ENCODE results near the gene MACROD2.

Gene MACROD2

DNA sequence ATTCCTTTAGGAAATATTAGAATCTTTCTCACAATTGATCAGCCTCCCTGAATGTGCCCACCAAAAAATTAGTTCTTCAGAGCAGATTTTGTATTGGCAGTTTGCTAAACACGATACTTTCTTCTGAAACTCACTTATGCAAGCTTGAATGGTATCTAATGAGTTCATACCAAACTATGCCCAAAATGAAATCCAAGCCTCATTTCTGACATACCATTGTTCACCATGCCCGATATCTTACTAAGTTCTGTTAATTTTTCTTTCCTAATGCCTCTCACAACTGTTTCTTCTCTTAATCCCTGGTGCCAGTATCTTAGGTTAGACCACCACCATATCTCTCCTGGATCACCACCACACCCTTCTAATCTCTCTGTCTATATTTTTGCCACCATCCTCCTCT is 1822.0 kb downstream of the MACROD2 start:
- no peak for DNase-seq

DNA sequence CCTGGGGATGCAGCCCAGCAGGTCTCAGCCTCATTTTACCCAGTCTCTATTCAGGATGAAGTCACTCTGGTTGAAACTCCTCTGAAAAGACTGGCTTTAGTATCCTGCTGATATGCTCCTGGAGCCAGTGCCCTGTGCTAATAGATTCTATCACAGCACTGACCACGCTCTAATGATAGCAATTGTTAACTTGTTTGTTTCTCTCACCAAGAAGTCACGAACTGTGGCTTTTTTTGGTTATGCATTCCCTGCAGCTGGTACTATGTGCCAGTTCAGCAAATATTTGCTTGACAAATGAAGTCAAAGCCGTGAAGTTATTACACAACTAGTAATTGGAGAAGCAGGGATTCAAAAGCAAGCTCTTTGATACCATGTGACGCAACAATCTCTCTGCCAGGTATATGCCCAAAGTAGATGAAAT is 1823.3 kb downstream of the MACROD2 start:
- DNase-seq = no peak

DNA sequence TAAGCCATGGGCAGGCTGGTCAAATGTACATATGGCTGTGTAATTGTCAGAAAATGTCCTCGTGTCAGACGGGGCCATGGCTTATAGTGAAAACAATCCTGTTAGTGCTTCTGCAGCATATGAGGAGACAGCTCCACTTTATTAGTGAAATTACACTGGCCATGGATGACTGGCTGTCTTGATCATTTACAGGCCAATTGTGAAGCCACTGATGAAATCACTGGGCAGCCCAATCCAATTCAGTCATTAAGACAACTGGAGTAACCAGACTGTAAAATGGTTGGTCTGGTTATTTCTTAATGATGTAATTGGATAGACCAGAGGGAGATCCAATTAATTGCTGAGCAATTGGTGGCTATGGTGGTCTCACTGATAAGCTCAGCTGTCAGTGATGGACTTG is 1828.4 kb downstream of the MACROD2 start:
- no peak for DNase-seq

DNA sequence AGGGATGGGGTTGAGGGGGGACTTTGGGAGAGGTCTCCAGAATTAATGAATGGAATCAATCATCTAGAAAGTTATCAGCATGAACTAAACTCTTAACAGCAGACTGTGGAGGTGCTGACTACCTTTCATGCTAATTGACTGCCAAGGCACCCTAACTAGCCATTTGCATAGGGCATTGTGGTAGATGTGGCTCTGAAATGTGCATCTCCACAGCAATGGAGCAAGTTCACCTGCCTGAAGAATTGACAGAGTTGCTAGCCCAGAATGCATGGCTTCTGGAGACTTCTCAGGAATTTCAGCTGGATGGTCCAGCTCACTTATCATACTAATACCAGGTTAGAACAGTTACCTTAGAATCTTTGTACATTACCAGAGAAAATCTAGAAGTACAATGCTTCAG is 1832.3 kb downstream of the MACROD2 start:
- no peak for DNase-seq

DNA sequence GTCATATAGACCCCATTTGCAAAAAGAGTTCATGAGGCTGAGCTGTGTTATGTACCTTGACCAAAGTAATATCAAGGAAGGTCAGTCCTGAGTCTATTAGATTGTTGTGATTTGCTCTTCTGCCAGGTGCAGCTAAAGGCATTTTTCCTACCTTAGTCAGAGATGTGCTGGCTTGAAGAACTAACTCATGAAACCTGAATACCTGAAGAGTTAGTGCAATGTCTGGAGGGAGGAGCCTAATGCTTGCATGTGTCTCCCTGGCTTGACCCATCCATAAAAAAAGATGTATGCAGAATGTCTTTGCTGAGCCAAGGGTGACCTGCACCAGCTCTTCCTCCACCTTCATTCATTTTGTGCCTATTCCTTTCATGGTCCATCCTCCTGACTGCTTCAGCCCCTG is 1835.9 kb downstream of the MACROD2 start:
- no peak for DNase-seq

DNA sequence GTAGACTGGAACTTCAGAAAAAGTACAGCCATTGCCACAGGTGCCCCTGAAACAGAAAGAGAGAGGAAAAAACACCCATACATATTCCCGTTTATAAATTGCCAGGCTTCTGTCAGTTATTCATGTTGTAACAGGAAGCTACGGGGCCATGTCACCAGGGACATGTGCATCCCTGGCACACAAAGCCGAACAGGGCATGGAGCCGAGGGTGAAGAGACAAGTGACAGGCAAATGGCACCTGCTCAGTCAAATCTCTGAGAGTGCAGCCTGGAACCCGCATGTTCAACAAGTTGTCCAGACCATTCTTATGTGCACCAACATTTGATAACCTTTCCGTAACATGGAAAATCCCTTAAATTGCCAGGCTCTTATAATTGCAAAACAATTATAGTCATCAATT is 1837.2 kb downstream of the MACROD2 start:
- DNase-seq = no peak

DNA sequence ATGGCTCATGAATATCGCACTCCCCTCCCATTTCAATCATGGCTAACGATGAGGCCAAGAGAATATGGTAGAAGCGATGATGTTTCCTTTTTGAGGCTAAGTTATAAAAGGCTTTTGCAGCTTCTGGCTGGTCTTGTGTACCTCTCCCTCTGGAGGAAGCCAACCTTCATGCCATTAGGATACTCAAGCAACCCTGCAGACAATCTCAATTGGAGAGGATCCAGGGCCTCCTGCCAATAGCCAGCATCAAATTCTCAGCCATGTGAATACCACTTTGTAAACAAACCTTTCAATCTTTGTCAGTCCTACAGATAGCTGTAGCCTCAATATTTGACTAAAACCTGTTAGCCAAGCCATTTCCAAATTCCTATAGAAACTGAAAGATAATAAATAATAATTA is 1839.5 kb downstream of the MACROD2 start:
- peak; percentile 63 for DNase-seq

DNA sequence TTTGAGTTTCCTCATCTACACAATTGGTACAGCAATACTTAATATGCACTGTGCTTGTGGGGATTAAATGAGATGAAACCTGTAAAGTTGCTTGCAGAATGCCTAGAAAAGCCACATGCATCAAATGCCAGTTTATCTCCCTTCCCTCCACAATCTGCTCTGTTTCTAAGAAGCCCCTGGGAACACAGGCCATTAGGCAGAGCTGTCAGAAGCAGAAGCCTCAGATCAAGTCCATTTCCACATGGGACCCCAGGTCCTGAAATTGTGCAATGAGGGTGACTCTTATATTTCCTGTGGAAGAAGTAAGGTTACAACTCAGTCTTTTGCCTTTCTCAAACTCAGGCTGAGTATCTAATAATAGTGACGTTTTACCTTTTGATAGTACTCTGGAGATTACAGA is 1840.5 kb downstream of the MACROD2 start:
- DNase-seq = no peak

DNA sequence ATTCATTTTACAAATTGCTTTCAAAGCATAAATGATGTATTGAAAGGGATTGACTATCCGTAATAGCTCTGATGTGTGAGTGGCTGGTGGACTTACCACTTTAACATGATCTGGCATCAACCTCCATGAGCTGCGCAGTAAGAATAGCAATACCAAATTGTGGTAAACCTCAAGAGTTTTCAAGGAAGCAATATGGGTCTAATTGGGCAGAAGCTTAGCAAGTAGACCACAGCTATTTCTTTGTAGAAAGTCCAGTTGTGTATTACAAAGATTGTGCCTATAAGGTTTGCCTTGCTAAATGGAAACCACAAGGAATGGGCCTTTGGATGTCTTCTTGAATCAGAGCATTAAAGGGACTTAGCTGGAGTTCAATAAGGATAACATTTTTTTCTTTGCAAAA is 1841.3 kb downstream of the MACROD2 start:
- no peak for DNase-seq

DNA sequence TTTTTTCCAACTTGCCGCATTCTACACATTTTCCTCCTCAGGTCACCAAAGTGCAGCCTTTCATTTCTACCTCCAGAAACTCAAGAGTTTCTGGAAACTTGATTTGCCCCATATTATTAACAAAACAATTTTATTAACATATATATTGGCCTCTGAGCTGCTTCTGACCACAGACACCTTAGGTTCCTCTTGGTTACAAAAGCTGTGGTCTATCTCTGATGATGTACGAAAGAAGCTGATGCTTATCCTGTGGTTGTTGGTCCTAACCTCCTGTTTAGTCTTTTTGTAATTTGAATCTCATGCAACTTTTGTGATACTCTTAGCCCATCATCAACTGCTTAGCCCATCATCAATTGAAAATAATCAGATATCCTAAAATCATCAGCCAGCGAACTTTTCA is 1842.2 kb downstream of the MACROD2 start:
- DNase-seq = no peak

DNA sequence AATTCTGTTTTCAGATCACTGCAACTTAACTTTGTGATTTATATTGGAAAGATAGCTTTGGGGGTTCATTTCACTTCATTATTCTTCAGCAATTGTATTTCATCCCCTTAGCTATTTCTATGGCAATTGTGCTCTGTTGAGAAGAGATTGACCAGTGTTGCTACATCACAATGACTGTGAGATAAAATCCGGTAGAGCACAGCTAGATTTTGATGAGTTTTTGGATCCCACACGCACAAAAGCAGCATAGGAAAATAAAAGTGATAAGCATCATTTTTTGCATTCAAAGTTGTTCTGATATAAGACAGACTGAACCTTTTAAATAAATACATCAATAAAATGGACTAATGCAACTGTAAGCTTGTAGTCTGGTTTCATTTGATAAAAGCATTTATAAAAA is 1843.2 kb downstream of the MACROD2 start:
- no peak for DNase-seq

DNA sequence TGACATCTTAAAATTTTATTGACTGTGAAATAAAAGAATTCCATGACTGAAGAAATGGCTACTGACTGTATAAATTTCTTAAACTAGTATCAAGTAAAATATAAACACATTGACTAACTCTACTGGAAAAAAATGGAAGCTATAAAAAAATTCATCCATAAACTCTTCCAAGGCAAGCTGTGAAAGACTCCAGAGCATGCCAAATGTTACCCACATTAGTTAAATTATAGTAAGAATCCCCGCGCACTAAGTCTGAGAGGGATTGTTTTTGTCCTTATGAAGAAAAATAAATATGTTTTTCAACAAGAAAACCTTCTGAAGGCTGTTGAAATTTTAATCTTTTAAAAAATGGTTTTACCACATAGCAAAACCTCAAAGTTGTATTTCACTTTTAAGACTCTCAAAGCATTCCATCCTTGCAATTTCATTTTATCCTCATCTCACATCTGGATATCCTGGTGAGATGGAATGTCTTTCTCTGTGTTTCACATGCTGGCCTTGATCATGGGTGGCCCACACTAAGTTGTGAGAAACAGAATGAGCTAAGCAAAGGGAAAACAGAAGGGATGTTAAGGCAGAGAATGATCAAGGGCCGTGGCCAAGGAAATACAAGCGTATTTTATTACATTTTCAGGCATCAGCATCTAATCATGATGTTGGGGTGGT is 1845.5 kb downstream of the MACROD2 start:
- DNase-seq = no peak

DNA sequence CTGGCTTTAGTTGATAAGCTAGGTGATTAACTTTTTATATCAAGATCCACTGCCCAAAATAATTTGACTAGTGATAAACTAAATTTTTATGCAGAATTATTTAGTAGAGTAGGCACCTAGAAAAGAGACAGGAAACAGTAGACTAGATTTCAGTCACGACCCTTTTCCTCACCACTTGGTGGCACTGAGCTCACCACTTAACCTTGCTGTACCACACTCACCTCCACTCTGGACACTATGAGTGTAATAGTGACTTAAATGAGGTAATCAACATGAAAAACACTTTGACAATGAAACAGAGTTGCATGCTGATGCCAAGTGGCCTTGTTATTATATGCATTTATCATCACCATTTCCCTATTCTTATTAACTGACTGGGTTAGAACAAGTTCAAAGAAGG is 1847.6 kb downstream of the MACROD2 start:
- no peak for DNase-seq

DNA sequence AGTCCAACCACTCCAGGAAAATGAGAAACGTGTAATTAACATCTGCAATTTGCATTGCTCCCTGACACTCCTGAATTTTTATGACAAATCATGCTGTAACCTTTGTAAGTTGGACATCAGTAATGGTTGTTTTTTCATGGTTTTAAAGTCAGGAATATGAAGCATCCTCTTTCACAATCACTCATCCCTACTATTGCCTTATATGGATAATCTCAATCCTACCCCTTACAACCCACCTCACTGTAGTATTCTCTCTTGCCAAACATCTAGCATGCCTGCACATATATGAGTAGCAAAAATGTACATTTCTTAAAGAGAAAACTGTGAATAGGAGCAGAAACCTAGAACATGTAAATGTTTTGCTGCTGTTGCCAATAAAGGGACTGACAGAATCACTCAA is 1848.5 kb downstream of the MACROD2 start:
- DNase-seq = no peak

DNA sequence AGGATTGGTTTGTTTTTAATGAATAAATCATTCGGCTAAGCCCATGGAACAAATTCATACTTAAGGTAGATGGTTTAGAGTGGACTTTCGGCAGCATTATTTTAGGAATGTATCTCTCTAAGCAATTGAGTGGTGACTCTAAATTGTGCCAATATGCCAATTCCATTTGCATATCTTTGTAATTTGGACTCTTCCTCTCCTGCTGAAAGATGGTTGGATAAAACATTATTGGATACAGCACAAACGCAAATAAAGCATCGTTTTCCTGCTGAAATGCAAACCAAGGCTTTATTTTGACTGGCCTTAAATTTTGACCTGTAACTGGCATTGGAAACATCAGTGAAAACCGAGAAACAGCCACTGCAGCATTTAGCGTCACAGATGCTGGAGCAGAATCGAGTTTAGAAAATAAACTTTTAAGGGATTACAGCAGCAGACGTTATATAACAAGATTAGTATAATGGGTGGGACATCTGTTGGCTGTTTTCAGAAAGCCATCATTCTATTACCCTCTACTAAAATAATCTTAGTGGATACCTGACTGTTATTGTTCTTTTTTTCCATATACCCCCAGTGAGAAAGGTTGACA is 1852.0 kb downstream of the MACROD2 start:
- DNase-seq = no peak

DNA sequence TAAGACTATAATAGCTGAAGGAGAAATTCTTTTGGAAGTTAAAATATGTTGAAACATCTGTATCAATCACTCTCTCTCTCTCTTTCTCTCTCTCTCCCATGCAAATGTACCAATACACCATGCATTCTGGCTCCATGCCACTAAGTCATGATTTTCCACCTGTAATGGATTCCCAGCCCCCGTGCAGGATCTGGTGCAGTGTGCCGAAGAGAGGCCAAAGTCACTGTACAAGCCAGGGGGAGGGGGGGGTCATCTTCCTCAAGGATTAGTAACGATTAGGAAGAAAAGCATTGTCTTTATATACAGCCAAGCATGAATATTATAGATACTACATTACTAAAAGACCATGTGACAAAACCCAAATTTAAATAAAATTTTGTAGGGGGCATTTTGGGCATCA is 1852.8 kb downstream of the MACROD2 start:
- DNase-seq = no peak

DNA sequence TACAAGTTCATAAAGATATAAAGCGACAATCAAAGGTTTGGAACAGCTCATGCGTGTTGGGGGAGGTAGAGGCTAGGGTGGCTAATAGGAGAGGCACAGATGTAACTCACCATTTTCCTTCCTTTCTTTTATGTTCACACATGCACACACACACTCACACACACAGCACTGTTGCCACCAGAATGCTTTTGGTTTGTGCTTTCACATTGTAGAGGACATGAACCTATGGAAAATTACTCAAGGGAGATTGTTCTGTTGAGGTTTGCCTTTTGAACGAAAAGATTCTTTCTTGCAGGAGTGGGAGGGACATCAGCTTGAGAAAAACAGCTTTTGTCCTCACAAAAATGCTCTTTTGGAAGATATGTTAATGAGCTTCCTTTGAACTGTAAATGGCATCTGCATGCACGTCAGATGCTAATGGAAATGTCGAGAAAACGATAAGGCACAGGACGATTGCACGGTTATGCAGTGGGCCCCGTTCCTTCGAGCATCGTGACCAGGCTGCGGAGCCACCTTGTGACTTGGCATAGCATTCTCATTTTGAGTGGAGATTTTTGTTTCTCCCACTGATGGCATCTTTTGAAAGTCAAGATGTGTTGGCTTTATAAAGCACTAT is 1853.8 kb downstream of the MACROD2 start:
- no peak for DNase-seq

DNA sequence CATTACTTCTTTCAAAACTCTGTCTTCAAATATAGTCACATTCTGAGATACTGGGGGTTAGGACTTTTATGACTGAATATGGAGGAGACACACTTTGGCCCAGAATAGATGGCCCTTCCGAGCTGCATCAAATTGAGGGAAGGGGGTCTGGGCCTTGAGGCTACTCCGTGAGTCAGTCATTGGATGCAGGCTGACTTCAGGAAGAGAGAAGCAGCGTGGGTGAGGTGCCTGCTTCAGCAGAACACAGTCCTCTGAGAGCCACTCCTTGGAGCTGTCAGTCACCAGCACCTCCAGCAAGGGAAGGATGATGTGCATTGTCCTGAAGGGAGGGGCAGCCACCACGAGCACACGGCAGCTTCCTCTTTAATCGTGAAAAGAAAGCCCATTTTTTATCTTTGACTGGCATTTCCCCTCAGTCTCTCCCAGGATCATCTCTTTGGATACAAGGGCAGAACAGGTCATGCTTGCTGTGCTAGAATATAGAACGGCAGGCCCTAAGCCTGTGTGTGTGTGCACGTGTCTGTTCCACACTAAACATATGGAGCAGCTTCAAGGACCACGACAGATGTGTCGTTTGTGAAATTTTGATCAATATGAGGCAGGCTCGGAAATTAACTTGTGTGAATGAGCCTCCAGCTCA is 1856.4 kb downstream of the MACROD2 start:
- no peak for DNase-seq

DNA sequence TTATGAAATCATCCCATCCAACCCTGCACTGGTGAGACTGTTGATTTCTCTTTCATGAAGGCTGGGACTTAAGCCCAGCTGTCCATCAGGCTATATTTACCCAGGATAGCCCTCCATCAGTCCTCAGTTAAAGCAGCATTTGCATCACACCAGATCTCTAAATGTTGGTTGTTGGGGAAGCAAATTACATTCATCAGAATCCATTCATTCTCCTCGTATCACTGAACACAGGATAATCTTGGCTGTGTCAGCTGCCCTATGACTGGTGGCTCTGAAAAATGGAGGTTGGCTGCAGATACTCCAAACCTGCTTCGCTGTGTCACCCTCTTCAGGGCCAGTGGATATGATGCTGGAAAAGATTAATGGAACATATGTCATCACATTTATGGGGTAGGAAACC is 1859.6 kb downstream of the MACROD2 start:
- DNase-seq = no peak

DNA sequence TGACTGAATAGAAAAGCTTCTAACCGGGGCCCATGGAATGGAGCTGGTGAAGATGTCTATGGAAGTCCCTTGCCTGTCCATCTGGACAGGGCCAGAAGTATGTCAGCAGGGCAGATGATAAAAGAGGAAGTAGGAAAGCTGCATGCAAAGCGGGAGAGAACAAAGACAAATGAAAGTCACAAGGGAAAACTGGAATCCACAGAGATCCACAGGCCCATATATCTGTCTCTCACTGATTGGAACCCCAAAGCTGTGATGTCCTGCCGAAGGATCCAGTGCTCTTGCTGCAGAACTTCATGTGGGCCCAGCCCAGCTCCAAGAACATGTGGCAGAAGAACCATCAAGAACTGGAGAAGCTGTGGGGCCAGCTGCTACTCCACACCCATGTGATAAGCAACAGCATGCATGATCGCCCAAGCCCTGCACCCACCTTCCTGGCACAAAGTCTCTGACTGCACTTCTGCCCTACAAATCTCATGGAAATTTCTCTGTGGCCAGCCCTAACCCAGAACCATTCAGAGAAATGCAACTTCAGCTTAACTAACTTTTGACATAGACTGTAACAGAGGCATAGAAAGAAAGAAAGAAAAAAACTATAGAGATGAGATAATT is 1862.0 kb downstream of the MACROD2 start:
- no peak for DNase-seq

DNA sequence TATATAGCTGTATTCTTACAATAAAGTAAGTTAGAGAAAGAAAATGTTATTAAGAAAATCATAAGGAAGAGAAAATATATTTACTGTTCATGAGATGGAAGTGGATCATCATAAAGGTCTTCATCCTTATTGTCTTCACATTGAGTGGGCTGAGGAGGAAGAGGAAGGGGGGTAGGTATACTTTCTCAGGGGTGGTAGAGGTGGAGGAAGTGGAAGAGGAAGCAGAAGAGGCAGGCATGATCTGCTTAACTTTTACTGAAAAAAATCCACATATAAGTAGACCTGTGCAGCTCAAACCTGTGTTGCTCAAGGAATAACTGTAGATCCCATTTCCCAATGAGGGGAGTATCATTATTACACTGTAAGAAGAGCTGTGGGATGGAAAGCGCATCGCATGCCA is 1863.7 kb downstream of the MACROD2 start:
- DNase-seq = no peak

DNA sequence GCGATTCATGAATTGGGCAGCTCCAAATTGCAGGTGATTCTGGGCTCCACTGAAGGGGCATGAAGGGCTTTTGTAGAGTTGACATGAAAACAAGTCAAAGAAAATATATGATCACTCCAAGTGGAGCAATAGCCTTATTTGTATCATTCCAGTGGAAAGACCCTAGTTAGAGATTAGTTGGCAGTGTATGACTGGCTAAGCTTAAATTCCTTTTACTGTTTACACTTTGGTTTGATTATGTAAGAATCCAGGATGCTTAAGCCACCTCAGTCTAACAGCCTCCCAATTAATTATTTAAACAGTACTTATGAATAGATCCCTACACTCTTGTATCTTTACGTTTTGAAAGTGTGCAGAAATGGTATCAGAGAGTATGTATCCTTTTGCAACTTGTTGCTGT is 1865.5 kb downstream of the MACROD2 start:
- no peak for DNase-seq

DNA sequence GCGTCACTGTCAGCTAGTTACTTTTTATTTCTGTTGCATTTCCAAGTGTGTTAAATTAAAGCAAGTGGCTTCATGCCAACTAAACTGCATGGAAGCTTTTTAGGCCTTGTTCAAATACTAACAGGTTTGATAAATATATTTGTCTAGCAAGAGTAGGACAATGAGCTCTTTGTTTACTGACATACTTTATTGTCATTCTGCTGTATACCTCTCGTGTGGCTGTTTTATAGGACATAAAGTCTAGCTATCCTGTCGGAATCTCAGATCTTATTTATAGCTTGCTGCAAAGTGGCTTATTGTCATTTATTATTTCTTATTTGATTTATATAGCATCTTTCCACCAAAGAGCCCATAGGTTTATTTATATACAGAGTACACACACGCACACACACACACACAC is 1866.9 kb downstream of the MACROD2 start:
- DNase-seq = peak; percentile 26

DNA sequence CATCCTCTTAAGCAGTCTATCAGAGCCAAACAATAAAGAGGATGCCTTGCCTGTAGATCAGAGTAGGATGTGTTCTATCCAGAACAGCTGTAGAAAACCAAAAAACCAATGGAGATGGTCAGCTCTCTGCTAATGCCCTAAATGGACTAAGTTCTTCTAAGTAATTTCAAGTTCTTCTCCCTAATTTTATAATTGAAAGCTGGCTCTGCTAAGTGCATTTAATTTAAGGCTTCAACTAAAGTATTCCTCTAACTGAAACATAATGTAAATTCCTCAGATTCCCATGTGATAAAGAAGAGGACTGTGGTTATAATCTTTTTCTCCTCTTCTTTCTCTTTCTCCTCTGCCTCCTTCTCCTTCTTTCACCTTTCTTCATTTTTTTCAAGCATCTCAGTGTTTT is 1868.4 kb downstream of the MACROD2 start:
- DNase-seq = no peak
